GM18907 (cell line): Measurements from ENCODE around the gene NDUFA11.

Experiments
- ATAC-seq: cut with Tn5 transposase; IDR thresholded peaks from one replicate; pipeline ENCODE4 v1.9.1; 2021; ENCODE audit warnings: mild to moderate bottlenecking, moderate library complexity; ENCODE audit not compliant: unreplicated experiment

NDUFA11 gene

DNA sequence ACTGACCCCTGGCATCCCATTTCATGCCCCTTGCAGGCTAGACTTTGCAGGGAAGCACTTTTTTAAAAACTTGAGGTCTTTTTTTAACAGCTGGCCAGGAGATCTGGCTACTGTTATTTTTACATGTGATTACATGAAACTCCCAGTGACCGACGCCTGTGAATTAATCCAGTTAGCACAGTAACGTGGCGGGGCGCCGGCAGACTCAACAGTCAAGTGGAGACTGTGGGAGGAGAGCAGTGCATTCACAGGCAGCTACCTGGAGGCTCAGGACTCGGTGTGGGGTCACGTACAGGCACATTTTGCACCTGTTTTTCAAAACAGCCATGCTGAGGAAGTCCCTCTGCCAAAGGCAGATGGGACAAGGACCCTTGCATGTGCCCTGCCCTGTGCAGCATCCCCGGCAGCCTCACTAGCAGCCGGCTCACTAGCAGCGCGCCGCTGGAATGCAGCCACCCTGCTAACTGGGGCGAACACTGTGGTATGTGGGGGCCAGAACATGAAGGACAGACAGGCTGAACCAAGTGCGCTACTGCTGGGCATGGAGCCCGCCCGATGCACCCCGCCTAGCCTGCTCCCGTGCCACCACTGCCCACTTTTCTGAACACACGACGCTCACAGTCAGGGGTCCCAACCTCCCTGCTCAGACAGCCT lies 29.1 kb upstream of the NDUFA11 start:
- ATAC-seq: no peak

DNA sequence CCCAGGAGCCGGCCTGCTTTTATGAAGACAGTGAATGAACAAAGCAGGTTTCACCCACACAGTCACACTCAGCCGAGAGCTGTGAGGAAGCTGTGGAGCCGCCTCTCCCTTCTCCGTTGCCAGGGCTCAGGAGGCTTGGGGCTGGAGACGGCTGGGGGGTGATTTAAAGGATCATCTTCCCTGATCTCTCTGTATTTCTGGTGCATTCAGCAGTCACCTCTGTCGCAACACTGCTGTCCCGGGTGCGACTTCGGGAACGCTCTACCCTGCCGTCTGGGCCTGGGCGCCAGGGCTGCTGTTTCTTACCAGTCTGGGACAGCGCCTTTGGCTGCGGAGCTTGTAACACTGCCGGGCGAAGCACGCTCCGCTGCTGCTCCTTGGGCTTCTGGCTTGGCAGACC lies 28.6 kb upstream of the NDUFA11 start:
- ATAC-seq: no peak

DNA sequence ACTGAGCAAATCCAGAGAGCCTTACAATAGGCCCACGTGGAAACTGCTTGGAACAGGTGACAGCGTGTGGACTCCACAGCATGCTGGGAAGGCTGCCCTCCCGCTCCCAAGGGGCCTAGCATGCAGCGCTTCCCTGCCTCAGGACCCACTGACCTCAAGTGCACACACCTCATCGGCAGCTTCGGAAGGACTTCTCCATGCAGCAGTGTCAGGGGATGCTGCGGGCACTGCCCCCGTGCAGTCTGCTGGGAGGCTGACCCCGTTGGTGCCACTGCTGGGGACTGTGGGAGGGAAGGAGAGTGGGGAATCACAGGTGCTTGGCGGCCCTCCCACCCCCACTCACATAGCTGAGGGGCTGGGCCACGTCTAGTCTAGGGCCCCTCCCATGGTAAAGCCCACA lies 27.7 kb upstream of the NDUFA11 start:
- no peak for ATAC-seq

DNA sequence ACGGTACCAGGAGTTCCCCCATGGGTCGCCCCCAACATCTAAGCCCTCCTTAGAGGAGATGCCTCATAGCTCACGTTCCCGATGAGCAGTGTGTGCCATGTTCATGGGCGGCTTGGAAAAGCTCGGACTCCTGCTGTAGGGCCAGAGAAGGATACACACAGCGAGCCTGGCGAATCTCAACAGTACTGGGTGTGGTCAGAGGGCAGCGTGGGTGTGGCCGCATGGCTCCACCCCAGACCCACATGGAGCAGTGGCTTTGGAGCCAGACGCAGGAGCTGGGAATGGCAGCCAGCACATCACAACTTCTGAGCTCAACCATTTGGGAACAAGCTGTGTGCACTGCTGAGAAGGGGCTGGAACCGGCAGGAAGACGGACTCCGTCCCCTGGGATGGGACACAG lies 26.0 kb upstream of the NDUFA11 start:
- no peak for ATAC-seq

DNA sequence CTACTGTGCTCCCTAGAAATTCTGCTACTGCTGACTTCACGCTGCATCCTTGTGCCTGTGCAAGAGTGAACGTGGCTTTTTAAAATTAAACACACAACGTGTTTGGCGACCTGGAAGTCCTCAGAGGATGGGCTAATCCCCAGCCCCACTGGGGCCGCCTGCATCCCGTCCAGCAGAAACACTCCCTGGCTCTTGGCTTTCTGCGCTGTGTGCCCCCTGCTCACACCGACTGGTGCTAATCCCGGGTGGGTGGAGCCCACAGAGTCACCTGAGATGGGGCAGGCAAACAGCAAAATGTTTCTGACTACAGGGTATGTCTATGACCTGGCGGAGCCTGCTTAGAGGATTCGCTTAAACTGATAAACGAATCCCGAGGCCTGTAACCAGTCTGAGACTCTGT lies 25.6 kb upstream of the NDUFA11 start:
- ATAC-seq: no peak

DNA sequence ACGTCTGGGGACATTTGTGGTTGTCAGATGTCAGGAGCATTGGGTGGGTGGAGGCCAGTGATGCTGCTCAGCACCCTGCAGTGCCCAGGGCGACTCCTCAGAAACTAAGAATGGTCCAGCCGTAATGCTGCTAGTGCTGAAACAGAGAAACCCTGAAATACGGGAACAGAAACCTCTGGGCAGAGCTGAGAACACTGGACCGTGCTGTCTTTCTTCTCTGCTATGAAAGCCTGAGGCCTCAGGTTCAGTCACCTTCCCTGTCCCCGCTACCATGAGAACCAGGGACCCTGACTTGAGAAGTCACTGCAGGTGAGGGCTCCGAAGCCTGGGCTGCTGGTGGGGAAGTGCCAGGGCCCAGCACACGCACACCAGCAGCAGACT lies 23.8 kb upstream of the NDUFA11 start:
- ATAC-seq: no peak

DNA sequence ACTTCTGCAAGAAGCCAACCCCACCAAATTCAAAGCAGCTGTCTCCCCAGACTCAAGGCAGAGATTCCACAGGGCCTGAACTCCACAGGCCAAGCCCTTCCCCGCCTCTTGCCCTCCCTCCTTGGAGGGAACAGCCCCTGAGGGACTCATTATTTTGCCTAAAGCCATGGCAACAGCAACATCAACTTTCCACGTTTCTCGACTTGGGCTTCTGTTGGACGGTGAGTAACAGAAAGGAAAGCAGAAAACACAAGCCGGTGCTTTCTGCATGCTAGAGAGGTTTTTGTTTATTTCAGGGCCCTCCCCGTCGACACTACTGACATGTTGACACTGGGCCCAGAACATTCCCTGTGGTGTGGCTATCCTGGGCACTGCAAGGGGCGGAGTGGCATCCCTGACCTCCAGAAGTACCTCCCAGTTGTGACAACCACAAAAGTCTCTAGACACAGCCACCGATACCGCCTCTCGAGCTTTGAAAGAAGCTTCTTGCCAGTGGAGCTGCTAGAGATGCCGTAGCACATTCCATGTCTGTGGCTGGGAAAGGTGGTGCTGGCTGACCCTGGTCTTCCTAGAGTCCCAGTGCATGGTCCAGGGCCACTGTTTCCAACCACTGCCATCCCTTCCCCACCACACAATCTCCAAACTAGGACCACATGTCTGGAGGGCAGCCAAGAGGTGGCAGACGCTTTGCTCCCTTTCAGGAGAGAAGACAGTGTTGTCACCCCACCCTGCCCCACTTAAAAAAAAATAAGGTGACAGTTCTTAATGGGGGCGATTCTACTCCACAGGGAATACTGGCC lies 23.3 kb upstream of the NDUFA11 start:
- ATAC-seq: no peak

DNA sequence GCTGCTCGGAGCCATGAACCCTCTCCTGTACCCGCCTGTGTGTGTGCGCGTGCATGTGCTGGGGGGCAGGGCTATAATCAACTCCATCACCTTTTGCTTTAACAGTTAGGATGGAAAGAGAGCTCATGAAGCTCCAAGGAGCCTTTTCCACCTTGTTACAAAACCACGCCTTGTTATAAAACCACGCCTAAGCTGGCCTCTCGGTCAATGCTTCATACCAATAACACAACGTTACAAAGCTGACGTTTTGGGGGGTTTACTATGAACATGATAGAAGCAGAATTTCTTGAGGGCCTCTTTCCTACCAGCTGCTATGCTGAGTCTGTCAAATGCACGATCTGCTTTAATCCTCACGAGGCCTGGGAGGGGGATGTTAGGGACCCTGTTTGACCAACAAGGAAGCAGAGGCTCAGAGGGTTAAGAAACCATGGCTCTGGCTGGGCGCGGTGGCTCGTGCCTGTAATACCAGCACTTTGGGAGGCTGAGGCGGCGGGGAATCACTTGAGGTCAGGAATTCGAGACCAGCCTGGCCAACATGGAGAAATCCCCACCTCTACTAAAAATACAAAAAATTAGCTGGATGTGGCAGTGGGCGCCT lies 22.3 kb upstream of the NDUFA11 start:
- ATAC-seq: no peak

DNA sequence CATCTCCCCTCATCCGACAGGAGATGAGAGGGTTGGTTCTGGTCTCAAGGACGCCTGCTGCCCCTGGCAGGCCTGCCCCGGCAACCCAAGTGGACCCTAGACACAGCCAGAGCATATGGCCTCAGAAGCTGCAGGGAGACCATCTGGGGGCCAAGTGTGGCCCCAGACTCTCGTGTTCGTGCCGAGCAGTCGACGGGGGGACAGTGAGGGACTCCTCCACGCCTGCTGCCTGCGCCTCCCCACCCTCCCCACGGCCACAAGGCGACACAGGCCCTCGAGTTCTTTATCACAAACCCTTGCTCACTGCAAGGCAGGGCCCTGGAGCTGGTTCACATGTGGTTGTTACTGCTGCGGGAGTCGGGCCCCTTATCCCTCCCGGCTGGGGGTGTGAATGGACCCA lies 19.8 kb upstream of the NDUFA11 start:
- no peak for ATAC-seq

DNA sequence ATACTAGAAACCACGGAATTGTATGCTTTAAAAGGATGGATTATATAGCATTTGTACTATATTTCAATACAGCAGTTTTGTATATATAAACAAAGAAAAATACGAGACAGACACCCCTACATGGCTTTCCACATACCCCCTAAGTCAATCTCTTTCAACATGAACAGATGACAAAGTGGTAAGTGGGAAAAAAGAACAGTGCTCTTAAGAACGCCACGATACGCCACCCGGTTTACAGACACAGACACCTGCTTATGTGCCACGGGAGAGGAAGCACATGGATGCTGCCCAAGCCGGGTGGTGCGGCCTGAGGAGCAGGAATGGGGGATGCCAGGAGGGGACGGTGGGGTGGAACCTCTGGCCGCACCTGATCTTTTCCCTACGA lies 18.6 kb upstream of the NDUFA11 start:
- no peak for ATAC-seq

DNA sequence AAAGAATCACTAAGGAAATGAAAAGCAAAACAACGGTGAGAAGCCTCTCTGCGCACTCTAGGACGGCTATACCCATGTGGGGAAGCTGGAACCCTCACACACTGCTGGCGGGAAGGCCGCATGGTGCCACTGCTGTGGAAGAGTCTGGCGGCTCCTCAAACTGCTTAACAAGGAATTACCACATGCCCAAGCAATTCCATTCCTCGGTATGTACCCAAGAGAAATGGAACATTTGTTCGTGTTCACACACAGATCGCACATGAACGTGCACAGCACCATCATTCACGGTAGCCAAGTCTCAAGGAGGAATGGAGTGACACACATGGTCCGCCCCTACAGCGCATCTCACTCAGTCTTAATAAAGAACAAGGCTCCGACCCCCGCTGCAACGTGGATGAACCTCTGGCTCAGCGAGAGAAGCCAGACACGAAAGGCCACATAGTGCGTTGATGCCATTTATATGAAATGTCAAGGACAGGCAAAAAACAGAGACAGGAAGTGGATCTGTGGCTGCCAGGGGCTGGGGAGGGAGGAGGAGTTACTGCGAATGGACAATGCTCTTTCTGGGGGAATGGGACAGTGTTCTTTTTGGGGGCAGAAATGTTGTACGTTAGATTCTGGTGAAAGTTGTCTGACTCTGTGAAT lies 18.0 kb upstream of the NDUFA11 start:
- ATAC-seq: no peak

DNA sequence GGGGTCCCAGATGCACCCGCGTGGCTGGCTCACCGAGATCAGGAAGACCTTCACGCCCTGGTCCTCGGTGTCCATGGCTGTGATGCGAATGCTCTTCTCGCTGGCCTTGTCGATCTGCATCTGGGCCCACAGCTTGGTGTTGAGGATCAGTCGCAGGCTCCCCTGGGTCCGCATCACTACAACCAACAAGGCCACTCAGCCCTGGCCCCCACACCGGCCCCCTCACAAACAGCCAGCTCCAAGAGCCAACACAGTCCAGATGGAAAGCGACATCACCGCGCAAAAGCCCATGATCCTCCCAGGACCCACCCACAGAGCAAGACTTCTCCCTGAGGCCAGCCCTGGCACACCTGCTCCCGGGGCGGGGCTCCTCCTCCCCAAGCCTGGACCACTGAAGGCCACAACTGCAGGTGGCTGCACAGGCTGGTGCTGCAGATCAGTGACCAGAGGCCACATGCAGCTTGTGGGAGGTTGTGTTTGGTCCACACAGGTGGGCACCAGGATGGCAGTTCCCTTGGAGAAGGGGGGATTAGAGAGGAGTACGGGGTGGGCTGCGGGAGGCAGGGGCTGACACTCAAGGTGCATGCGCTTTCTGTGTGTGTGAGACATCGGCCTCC lies 15.0 kb upstream of the NDUFA11 start:
- no peak for ATAC-seq

DNA sequence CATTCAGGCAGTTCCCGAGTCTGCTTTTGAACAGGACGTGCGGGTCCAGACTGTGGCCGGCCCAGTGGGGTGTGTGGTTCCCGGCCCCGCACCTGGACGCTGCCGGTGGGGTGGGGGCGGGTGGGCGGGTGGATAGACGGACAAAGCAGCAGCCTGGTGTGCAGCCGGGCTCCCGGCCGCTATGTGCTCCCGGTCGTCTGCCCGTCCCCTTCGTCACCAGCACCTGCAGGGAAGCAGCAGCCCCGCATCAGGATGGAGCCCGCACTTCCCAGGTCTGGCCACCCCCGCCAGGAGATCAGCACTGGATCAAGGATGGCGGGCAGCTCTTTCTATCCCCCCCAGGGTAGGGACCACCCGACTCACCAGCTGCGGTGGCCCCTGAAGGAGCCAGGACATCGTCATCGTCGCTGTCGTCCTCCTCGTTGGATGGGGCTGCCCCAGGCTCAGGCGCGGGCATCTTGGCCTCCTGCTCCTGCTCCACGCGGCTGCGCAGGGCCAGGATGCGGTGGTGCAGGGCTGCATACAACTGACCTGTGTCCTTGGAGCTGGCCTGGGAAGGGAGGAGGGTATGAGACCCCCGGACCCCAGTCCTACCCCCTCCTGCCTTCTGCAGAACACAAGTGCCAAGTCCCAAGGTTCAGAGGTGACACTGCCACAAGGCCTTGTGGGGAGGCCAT lies 14.0 kb upstream of the NDUFA11 start:
- no peak for ATAC-seq

DNA sequence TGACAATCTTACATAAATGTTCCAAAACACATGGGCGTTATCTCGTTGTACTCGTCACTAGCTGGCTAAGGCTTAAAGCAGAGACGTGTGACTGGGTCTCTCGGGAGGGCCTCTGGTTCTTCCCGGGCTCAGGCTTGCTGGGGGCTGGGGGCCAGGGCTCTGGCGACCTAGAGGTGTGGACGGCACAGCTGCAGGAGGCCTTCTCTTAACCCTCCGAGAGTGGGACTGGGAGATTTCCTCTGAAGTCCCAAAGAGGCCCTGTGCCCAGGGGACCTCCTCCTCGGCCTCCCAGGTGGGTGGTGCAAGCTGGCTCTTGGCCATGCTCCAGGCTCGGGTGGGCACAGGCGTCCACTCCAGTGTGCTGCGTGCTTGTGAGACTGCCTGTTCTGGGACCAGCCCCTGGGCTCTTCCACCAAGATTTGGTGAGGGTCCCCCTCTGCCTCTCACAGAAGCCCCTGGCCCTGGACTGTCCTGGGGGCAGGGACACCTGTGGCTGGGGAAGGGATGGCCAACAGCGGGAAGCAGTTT lies 12.7 kb upstream of the NDUFA11 start:
- no peak for ATAC-seq

DNA sequence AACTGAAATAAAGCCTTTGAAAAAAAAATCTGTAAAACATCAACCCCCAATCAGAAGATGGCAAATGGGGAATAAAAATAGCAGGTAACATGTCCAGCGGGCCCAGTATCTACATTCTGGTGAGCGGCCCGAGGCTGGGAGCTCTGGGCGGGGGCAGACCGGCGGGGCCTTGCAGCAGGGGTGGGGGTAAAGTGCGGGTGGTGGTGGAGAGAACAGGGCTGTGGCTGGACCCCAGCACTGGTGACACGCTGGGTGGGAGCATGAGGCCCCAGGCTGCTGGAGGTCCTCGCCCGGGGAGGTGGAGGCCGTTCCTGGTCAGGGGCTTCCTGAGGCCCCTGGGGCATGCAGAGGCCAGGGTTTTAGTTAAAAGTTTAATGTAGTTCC lies 12.2 kb upstream of the NDUFA11 start:
- no peak for ATAC-seq

DNA sequence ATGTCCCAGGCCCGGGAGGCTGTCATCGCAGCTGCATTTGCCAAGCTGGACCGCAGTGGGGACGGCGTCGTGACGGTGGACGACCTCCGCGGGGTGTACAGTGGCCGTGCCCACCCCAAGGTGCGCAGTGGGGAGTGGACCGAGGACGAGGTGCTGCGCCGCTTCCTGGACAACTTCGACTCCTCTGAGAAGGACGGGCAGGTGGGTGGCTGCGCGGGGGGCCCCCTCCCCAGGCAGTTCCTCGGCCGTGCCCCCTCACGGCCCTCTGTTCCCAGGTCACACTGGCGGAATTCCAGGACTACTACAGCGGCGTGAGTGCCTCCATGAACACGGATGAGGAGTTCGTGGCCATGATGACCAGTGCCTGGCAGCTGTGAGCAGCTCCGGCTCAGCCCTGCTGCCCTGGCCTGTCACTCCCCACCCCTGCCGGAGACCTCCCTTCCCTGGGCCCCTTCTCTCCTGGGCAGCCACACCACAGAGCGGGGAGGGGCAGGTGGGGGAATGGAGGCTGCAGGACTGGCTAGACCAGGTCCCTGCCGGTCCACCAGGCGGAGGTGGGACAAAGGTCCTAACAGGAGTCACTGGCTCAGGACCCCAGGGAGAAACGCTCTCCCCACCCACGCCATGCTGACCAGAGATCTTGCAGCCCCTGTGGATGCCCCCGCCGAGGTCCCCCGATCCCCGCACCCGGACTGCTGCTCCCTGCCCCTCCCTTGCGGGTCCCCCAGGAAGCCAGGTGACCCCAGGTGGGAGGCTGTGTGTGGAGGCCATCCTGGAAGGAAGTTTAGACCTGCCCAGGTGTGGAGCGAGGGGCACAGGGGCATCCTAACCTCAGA lies 11.6 kb upstream of the NDUFA11 start:
- no peak for ATAC-seq

DNA sequence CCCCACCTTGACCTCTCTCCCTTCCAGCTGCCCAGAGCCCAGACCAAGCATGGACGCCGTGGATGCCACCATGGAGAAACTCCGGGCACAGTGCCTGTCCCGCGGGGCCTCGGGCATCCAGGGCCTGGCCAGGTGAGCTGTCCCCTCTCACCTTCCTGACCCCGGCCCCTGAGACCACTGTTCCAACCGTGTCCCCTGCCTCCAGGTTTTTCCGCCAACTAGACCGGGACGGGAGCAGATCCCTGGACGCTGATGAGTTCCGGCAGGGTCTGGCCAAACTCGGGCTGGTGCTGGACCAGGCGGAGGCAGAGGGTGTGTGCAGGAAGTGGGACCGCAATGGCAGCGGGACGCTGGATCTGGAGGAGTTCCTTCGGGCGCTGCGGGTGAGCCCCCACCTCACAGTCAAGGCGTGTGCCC lies 10.8 kb upstream of the NDUFA11 start:
- ATAC-seq: no peak

DNA sequence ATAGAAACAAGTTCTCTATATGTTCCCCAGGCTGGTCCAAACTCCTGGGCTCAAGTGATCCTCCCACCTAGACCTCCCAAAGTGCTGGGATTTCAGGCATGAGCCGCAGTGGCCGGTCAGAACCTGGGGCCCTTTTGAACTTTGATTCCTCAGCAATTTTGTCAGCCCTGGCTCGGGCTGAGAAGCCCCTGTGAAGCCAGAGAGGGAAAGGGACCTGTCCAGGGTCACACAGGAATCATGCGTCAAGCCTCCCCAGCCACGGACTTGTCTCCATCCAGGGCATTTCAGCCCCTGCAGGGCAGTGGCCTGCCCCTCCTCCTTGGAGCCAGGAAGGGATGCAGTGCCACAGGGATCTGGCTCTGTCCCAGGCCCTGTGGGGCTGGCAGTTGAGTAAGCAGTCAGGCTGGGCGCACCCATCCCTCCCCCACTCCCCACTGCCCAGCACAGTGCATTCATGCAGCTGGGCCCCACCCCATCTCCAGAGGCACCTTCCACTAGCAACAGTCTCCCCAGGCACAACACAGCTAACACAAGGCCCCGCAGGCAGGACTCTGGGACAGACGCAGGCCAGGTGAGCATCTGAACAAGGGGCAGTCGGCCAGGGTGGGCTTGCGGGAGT lies 10.3 kb upstream of the NDUFA11 start, which contains the start of gene CAPS:
Gene CAPS, plus strand, starts transcription at position 516 of the 619 bp plus-strand sequence. CDS start 153 bp downstream, outside the sequence.
- ATAC-seq: no peak

DNA sequence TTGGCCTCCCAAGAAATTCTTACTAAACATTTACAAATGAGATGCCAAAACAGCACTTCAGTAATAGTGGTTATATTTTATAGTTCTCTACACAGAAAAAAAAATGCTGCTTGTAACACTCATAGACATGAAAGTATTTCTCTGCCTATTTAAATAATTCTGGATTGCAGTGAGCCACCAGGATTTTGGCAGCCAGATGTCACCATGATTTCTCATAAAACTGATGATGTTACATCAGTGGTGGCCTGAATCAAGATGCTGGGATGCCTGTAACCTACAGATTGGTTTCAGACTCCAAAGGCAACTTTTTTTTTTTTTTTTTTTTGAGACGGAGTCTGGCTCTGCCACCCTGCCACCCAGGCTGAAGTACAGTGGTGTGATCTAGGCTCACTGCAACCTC lies 7.8 kb upstream of the NDUFA11 start:
- no peak for ATAC-seq
